Neural progenitor cell (in vitro differentiated cells): ENCODE results near the gene ABL1. TPM values are rescaled to one million over a fixed set of nuclear protein-coding genes. Genes with fewer than 3 reads are reported as not detected.

Experiments
- DNase-seq: peaks from one replicate; pipeline ENCODE4 v3.0.0-alpha.2; 2016; ENCODE audit warnings: low spot score
- H2AFZ ChIP-seq: fragments of 200-600 bp; sonication (generic); replicated peaks from 2 replicates; pipeline ENCODE4 v1.6.1; 2016; ENCODE audit warnings: antibody characterized with exemption
- H3F3A ChIP-seq: fragments of 200-600 bp; sonication (generic); 2 replicates; pipeline ENCODE4 v1.6.1; 2016; ENCODE audit warnings: antibody characterized with exemption, low read depth
- H3K27ac ChIP-seq: fragments of 200-600 bp; sonication (generic); 2 replicates; pipeline ENCODE4 v1.5.1; 2016; ENCODE audit warnings: mild to moderate bottlenecking
- H3K27me3 ChIP-seq: fragments of 200-600 bp; sonication (generic); 2 replicates; pipeline ENCODE4 v1.6.1; 2016; ENCODE audit warnings: mild to moderate bottlenecking, moderate library complexity
- H3K36me3 ChIP-seq: fragments of 200-600 bp; sonication (generic); 2 replicates; pipeline ENCODE4 v1.5.1; 2016
- H3K4me1 ChIP-seq: fragments of 200-600 bp; sonication (generic); 2 replicates; pipeline ENCODE4 v1.6.1; 2016; ENCODE audit warnings: mixed run types
- H3K4me2 ChIP-seq: fragments of 200-600 bp; sonication (generic); 2 replicates; pipeline ENCODE4 v1.6.1; 2016
- H3K4me3 ChIP-seq: fragments of 200-600 bp; sonication (generic); 2 replicates; pipeline ENCODE4 v1.5.1; 2016
- H3K79me2 ChIP-seq: fragments of 200-600 bp; sonication (generic); 2 replicates; pipeline ENCODE4 v1.6.1; 2016; ENCODE audit warnings: low read depth
- H3K9ac ChIP-seq: fragments of 200-600 bp; sonication (generic); 2 replicates; pipeline ENCODE4 v1.6.1; 2016
- H3K9me3 ChIP-seq: fragments of 200-600 bp; sonication (generic); 2 replicates; pipeline ENCODE4 v1.5.1; 2016; ENCODE audit warnings: low read depth
- H4K20me1 ChIP-seq: fragments of 200-600 bp; sonication (generic); 2 replicates; pipeline ENCODE4 v1.6.1; 2016; ENCODE audit warnings: low read depth
- H3K27ac Mint-ChIP-seq: 3 replicates; pipeline ENCODE4 v1.8.0; 2021; ENCODE audit warnings: mixed read lengths
- H3K27me3 Mint-ChIP-seq: 2 replicates; pipeline ENCODE4 v1.8.0; 2022; ENCODE audit warnings: low read depth, mild to moderate bottlenecking, inconsistent platforms, moderate library complexity, mixed read lengths; ENCODE audit not compliant: insufficient read depth
- H3K36me3 Mint-ChIP-seq: 3 replicates; pipeline ENCODE4 v1.8.0; 2021; ENCODE audit warnings: mixed read lengths
- H3K4me1 Mint-ChIP-seq: 3 replicates; pipeline ENCODE4 v1.8.0; 2021; ENCODE audit warnings: mixed read lengths
- H3K4me3 Mint-ChIP-seq: 3 replicates; pipeline ENCODE4 v1.8.0; 2021; ENCODE audit warnings: mild to moderate bottlenecking, moderate library complexity, mixed read lengths
- H3K9me3 Mint-ChIP-seq: 3 replicates; pipeline ENCODE4 v1.8.0; 2020; ENCODE audit warnings: mixed read lengths
- CTCF ChIP-seq: fragments of 200-600 bp; sonication (generic); IDR thresholded peaks from 2 replicates; pipeline ENCODE4 v1.5.1; 2017; ENCODE audit warnings: antibody characterized with exemption, mild to moderate bottlenecking
- EZH2 ChIP-seq: fragments of 200-600 bp; sonication (generic); IDR thresholded peaks from 2 replicates; pipeline ENCODE4 v1.6.1; 2017; ENCODE audit warnings: antibody characterized with exemption, mild to moderate bottlenecking, moderate library complexity
- EZH2phosphoT487 ChIP-seq: fragments of 200-600 bp; sonication (generic); IDR thresholded peaks from 2 replicates; pipeline ENCODE4 v1.6.1; 2017; ENCODE audit warnings: antibody characterized with exemption
- total RNA-seq: library from RNA; depleted of rRNA; stranded (reverse); fragments of >200 nt; gene quantifications from 2 replicates; pipeline ENCODE4 v1.2.3, GENCODE V29; 2015; ENCODE audit warnings: low replicate concordance

ABL1 gene
- total RNA-seq, 1 donor from 2014 or later, result 38.4 TPM

GRCh38 chr9:130890870-130891687, 56.0 kb downstream of the ABL1 start:
- H3K4me1 Mint-ChIP-seq, result peaks cover 42% of the 10 kb centered on the region
- Histone ChIP-seq H3K27ac (no peak overlapping the region), H3K36me3 (no peaks in the 10 kb centered on the region), H3K4me1 (no peaks in the 10 kb centered on the region), H3F3A (peaks cover 23% of the 10 kb centered on the region), H3K9ac (no peak overlapping the region), H3K9me3 (no peaks in the 10 kb centered on the region), H2AFZ (no peak overlapping the region), H3K4me3 (no peak overlapping the region), H3K79me2 (no peaks in the 10 kb centered on the region), H3K27me3 (no peaks in the 10 kb centered on the region), H3K4me2 (no peak overlapping the region), H4K20me1 (peaks cover 66% of the 10 kb centered on the region)
- peaks cover 8% of the 10 kb centered on the region for H3K27me3 Mint-ChIP-seq
- peak overlapping the region; percentile 83 for H3K27ac Mint-ChIP-seq
- H3K36me3 Mint-ChIP-seq, result peaks cover 9% of the 10 kb centered on the region
- DNase-seq, result no peak
- H3K4me3 Mint-ChIP-seq, result peak overlapping the region; percentile 52
- no peak for TF ChIP-seq EZH2
- no peak for TF ChIP-seq EZH2phosphoT487
- TF ChIP-seq CTCF, result no peak
- H3K9me3 Mint-ChIP-seq, result no peaks in the 10 kb centered on the region

DNA sequence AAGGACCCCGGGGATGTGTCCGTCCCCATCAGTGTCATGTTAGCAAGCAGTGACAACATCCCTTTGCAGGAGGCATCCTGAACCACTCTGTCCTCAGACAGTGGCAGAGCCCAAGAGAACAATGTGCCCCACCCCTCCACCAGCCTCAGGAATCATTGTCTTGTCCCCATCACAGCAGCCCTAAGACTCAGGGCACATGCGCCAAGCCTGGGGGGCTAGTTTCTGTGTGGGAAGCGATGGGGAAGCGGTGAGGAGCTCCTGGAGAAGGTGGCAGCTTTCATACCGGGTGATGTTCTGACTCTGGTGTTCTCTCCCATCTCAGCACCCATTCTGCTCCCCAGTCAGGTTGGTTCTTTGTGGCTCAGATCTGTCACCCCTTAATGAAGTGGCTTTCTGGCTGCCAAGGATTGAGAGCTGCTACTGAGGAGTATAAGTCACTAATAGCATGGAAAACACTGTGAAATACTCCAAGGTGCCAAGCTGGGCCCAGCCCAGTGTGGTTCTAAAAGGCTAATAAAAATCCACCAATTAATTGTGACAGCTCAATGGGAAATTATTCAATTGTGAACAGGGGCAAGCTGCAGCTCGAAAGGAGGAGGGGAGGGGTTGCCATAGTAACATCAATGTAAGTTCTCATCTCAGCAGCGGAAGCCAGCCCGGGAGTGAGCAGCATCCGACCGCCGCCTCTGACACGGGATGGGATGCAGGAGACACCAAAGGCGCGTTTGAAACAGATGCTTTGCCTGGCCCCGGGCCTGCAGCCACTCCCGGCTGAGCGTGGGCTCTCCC, 56.8 kb downstream of the ABL1 start:
- no peaks in the 10 kb centered on the region for H3K79me2 ChIP-seq
- no peaks in the 10 kb centered on the region for H3K9me3 ChIP-seq
- H3K36me3 ChIP-seq, result no peaks in the 10 kb centered on the region
- no peaks in the 10 kb centered on the region for H3K27me3 ChIP-seq
- H3K4me3 Mint-ChIP-seq, result peak overlapping the region; percentile 30
- H3K27ac ChIP-seq, result no peak overlapping the region
- H3K4me2 ChIP-seq, result no peak overlapping the region
- DNase-seq, result no peak
- peaks cover 61% of the 10 kb centered on the region for H4K20me1 ChIP-seq
- no peaks in the 10 kb centered on the region for H3K4me1 ChIP-seq
- TF ChIP-seq CTCF (no peak), EZH2phosphoT487 (no peak), EZH2 (no peak)
- H3K4me1 Mint-ChIP-seq, result peaks cover 42% of the 10 kb centered on the region
- peaks cover 23% of the 10 kb centered on the region for H3F3A ChIP-seq
- H3K4me3 ChIP-seq, result no peak overlapping the region
- peaks cover 9% of the 10 kb centered on the region for H3K36me3 Mint-ChIP-seq
- H3K27me3 Mint-ChIP-seq, result peaks cover 8% of the 10 kb centered on the region
- no peak overlapping the region for H3K9ac ChIP-seq
- no peaks in the 10 kb centered on the region for H3K9me3 Mint-ChIP-seq
- no peak overlapping the region for H2AFZ ChIP-seq
- peak overlapping the region; percentile 72 for H3K27ac Mint-ChIP-seq

GRCh38 chr9:130892477-130893304, 57.6 kb downstream of the ABL1 start:
- H3K4me3 Mint-ChIP-seq, result peak overlapping the region; percentile 30
- H3K27ac ChIP-seq, result no peak overlapping the region
- peaks cover 60% of the 10 kb centered on the region for H4K20me1 ChIP-seq
- peaks cover 8% of the 10 kb centered on the region for H3K27me3 Mint-ChIP-seq
- no peak overlapping the region for H2AFZ ChIP-seq
- no peak for DNase-seq
- no peaks in the 10 kb centered on the region for H3K27me3 ChIP-seq
- no peaks in the 10 kb centered on the region for H3K9me3 Mint-ChIP-seq
- no peak overlapping the region for H3K9ac ChIP-seq
- H3K9me3 ChIP-seq, result no peaks in the 10 kb centered on the region
- no peak overlapping the region for H3K4me2 ChIP-seq
- peaks cover 42% of the 10 kb centered on the region for H3K4me1 Mint-ChIP-seq
- H3K27ac Mint-ChIP-seq, result no peak overlapping the region
- no peak for TF ChIP-seq EZH2phosphoT487
- no peak for TF ChIP-seq CTCF
- no peak overlapping the region for H3K4me3 ChIP-seq
- H3K36me3 ChIP-seq, result no peaks in the 10 kb centered on the region
- H3K79me2 ChIP-seq, result no peaks in the 10 kb centered on the region
- peaks cover 23% of the 10 kb centered on the region for H3F3A ChIP-seq
- H3K4me1 ChIP-seq, result no peaks in the 10 kb centered on the region
- H3K36me3 Mint-ChIP-seq, result peaks cover 3% of the 10 kb centered on the region
